IPS-15b (cell line): ENCODE measurements around the gene E2F1.
A peak's percentile ranks its signal among the peaks of the same experiment; 100 is the strongest.

Experiments used
- H3K27me3 ChIP-seq: one replicate; pipeline ENCODE4 v1.6.1; 2013; ENCODE audit warnings: low read length; ENCODE audit not compliant: control insufficient read depth, insufficient read depth
- H3K36me3 ChIP-seq: one replicate; pipeline ENCODE4 v1.6.1; 2013; ENCODE audit warnings: low read length; ENCODE audit not compliant: control insufficient read depth, insufficient read depth
- H3K4me1 ChIP-seq: one replicate; pipeline ENCODE4 v1.6.1; 2013; ENCODE audit warnings: mild to moderate bottlenecking, low read length; ENCODE audit not compliant: control insufficient read depth, insufficient read depth
- H3K4me3 ChIP-seq: one replicate; pipeline ENCODE4 v1.5.1; 2013; ENCODE audit warnings: low read depth, low read length
- H3K9ac ChIP-seq: one replicate; pipeline ENCODE4 v1.6.1; 2013; ENCODE audit warnings: low read depth, mild to moderate bottlenecking, low read length
- H3K9me3 ChIP-seq: one replicate; pipeline ENCODE4 v1.6.1; 2013; ENCODE audit warnings: mild to moderate bottlenecking, low read length; ENCODE audit not compliant: control insufficient read depth, insufficient read depth

E2F1 gene

DNA sequence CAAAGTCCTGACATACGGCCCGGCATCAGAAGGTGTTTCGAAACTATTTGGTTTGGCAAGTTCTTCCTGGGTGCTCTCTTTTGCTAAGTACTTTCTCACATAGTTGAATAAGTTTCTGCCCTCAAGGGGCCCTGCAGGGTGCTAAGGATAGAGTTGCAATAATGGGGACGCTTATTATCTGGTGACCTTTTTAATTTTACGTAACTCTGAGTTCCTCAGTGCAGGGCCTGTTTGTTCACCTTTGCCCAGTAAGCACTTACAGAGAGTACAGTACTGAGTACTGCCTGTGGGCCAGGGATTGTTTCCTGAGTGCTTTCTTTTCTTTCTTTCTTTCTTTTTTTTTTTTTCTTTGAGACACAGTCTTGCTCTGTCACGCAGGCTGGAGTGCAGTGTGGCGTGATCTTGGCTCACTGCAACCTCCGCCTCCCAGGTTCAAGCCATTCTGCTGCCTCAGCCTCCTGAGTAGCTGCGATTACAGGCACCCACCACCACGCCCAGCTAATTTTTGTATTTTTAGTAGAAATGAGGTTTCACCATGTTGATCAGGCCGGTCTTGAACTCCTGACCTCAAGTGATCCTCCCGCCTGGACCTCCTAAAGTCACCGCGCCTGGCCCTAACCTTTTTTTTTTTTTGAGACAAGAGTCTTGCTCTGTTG is 38.4 kb upstream of the E2F1 start:
- Histone ChIP-seq H3K27me3 (no peaks in the 10 kb centered on the region), H3K9ac (no peak overlapping the region), H3K9me3 (no peaks in the 10 kb centered on the region)

DNA sequence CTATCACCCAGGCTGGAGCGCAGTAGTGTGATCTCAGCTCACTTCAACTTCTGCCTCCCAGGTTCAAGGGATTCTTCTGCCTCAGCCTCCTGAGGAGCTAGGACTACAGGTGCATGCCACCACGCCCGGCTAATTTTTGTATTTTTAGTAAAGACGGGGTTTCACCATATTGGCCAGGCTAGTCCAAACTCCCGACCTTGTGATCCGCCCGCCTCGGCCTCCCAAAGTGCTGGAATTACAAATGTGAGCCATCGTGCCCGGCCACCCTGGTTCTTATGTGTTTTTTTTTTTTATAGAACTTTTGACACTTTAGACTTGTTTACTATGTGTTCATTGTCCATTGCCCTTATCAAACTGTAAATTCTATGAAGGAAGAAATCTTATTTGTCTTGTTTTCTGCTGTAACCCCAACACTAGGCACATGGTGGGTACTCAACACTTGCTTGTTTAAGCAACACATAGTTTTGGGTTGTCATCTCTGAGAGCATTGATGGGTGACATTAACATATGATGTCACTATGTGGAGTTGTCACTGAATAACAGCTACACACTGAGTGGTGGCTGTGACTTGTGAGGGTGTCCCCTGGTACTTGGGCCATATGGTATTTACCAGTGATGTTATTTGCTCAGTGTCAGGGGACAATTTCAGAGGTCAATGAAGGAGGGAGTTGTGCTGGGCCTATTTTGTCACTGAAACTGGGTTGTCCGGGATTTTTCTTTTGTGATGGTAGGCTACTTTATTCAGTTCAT is 35.4 kb upstream of the E2F1 start:
- Histone ChIP-seq H3K9ac (no peak overlapping the region), H3K4me1 (no peaks in the 10 kb centered on the region), H3K4me3 (no peak overlapping the region), H3K9me3 (no peaks in the 10 kb centered on the region), H3K36me3 (no peaks in the 10 kb centered on the region), H3K27me3 (no peaks in the 10 kb centered on the region)

More for the DNA sequence above, 38.4 kb upstream of the E2F1 start:
- H3K4me3 ChIP-seq = no peak overlapping the region
- no peaks in the 10 kb centered on the region for H3K36me3 ChIP-seq
- no peaks in the 10 kb centered on the region for H3K4me1 ChIP-seq

DNA sequence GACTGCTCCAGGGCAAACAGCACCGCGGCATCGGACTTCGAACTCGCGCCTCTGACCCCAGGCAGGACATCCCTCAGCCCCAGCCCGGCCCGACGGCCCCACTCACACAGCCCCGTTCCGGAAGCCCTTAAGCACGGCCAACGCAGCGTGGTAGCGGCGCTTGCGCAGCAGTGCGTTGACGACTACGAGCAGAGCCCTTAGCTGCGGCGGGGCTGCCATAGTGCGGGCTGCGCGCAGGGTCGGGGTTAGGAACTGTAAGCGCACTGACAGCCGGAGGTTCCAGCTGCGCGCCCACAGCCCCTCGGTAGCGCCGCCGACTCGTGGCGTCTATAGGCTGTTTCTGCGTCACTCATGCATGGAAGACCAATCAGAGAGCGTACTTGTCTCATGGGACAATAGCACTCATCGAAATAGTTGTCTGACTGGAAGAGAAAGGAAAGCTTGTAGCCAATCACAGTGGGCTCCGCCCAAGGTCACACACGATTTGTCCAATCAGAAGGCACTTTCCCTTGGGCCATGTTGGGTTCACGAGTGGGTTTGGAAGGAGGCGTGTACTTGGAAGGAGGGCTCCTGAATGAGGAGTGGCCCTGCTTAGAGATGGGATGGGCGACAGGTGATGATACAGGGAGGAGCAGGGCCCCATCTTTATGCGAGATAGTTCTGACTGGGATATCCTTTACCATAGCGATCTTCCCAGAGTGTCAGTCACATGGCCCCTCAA is 34.0 kb upstream of the E2F1 start, which contains the start of gene PXMP4:
Gene PXMP4, minus strand, starts transcription at position 322 of the 721 bp plus-strand sequence. Its CDS starts 103 bp downstream, at position 219.
- Histone ChIP-seq H3K27me3 (no peaks in the 10 kb centered on the region), H3K9ac (no peak within 1 kb of the TSS), H3K36me3 (no peaks in the 10 kb centered on the region), H3K4me1 (no peaks in the 10 kb centered on the region), H3K9me3 (no peaks in the 10 kb centered on the region), H3K4me3 (peak within 1 kb of the TSS; percentile 90)

DNA sequence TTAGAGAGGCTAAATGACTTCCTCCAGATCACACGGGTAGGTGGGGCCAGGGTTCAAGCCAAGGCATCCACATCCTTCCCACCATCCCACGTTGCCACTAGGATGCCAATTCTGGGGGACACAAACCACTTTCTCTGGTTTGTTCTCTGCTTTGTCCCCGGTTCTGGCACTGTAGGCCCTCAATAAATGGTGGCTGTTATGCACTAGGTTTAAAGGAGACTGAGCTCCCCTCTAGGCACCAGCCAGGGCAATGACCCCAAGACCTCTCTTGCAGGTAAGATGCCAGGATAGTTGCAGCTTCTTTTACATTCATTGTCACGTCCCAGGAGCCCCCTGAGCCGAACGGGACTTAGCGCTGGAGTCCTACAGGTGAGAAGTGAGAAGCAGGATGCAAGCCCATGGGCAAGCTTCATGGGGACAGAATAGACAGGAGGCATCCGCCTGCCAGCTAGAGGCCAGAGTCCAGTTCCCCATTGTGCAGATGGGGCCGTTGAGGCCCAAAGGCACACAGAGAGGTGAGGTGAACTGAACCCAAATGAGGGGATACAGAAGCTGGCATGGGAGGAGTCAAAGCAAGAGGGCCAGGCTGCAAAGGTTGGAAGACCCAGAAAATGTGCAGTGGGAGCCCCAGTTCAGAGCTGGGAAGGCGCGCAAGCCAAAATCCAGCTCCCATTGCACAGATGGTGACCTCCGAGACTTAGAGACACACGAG is 33.2 kb upstream of the E2F1 start:
- H3K4me1 ChIP-seq = no peaks in the 10 kb centered on the region
- H3K36me3 ChIP-seq = no peaks in the 10 kb centered on the region
- no peaks in the 10 kb centered on the region for H3K27me3 ChIP-seq
- no peak overlapping the region for H3K9ac ChIP-seq
- H3K4me3 ChIP-seq = peak overlapping the region; percentile 90
- H3K9me3 ChIP-seq = no peaks in the 10 kb centered on the region

DNA sequence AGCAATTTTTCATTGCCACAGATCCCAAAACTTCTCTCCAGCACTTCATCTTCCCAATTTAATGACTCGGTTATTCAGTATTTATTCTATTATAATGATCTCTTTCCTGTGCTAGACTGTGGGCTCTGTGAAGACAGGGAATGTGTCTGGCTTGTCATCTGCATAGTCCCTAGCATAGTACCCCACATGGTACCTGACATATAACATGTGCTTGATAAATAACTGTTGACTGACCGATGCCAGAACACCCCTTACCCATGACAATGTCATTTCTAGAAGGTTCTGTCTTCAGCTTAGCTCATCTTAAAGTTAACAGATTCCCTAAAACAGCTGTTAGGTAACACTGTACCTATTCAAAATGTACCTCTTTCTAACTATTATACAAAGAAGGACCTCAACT is 30.3 kb upstream of the E2F1 start:
- H3K4me1 ChIP-seq = no peaks in the 10 kb centered on the region
- H3K36me3 ChIP-seq = no peaks in the 10 kb centered on the region
- no peaks in the 10 kb centered on the region for H3K27me3 ChIP-seq
- no peak overlapping the region for H3K4me3 ChIP-seq
- no peak overlapping the region for H3K9ac ChIP-seq
- no peaks in the 10 kb centered on the region for H3K9me3 ChIP-seq

DNA sequence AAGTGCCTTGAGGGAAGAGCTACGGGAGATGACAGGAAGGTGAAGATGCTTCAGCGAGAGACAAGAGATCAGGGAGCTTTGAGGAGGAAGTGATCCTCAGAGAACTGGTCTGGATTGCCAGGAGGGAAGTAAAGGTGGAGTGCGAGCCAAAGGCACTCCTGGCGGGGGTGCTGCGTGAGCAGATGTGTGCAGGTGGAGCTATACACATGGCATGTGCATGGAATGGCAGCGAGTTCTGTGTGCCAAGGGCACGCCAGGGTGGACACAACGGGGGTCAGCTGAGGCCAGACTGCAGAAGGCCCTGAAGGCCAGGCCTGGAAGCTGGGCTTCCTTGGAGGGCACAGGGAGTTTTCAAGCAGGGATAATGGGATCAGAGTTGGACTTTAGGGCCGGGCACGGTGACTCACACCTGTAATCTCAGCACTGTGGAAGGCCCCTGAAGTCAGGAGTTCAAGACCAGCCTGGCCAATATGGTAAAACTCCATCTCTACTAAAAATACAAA is 27.7 kb upstream of the E2F1 start:
- no peaks in the 10 kb centered on the region for H3K27me3 ChIP-seq

DNA sequence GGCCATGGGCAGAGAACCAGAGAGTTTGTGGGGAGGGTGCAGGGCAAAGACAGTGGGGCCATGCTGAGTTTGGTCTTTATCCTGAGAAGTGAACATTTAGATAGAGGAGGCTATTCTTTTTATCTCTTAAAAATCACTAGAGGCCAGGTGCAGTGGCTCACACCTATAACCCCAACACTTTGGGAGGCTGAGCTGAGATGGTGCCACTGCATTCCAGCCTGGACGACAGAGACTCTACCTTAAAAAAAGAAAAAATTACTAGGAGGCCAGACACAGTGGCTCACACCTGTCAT is 25.2 kb upstream of the E2F1 start:
- no peak overlapping the region for H3K4me3 ChIP-seq
- H3K36me3 ChIP-seq = no peaks in the 10 kb centered on the region
- H3K9me3 ChIP-seq = no peaks in the 10 kb centered on the region
- H3K9ac ChIP-seq = no peak overlapping the region
- peaks cover 11% of the 10 kb centered on the region for H3K4me1 ChIP-seq
- H3K27me3 ChIP-seq = no peaks in the 10 kb centered on the region

More for the DNA sequence above, 27.7 kb upstream of the E2F1 start:
- Histone ChIP-seq H3K36me3 (no peaks in the 10 kb centered on the region), H3K9ac (no peak overlapping the region), H3K4me1 (peaks cover 11% of the 10 kb centered on the region), H3K4me3 (no peak overlapping the region), H3K9me3 (no peaks in the 10 kb centered on the region)

DNA sequence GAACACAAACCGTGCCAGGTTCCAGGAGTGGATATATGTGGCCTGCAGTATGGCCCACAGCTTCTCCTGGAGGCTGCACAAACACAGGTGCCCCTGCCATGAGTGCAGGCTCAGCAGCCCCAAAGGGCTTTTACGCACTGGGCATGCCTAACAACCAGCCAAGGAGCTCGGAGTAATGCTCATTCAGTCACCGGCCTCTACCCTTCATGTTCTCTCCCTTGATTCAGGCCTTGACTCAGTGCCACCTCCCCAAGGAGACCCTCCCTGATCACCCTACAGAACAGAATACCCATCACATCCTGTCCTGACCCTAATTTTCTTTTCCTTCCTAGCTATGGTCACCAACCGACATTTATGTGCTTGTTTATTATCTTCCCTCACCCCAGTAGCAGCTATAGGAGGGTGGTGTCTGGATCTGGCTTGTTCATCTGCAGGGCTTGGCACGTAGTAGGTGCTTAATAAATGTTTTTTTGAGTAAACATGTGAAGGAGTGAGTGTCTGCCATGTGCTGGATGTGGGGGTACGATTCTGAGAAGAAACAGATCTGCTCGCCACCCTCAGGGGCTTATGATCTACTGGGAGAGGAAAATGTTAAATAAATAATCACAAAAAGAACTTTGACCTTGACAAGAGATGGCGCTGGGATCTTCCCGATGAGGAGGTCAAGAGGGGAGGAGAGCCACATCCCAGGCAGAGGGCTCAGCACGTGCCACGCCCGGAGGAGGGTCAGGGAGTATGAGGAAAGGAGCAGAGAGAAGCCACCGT is 24.7 kb upstream of the E2F1 start:
- H3K9me3 ChIP-seq = no peaks in the 10 kb centered on the region
- H3K36me3 ChIP-seq = no peaks in the 10 kb centered on the region
- H3K27me3 ChIP-seq = no peaks in the 10 kb centered on the region
- H3K9ac ChIP-seq = no peak overlapping the region
- peaks cover 11% of the 10 kb centered on the region for H3K4me1 ChIP-seq
- H3K4me3 ChIP-seq = no peak overlapping the region

DNA sequence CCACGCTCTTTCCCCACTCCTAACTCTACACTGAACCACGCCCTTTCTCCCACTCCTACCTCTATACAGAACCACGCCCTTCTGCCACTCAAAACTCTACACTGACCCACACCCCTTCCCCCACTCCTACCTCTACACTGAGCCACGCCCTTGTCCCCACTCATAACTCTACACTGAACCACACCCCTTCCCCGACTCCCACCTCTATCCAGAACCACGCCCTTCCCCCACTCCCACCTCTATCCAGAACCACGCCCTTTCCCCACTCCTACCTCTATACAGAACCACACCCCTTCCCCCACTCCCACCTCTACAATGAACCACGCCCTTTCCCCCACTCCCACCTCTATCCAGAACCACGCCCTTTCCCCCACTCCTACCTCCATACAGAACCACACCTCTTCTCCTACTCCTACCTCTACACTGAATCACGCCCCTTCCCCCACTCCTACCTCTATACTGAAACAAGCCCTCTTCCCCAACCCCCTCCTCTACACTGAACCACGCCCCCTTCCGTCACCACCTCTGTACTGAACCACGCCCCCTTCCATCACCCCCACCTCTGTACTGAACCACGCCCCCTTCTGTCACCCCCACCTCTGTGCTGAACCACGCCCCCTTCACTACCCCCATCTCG is 23.8 kb upstream of the E2F1 start:
- Histone ChIP-seq H3K9ac (no peak overlapping the region), H3K27me3 (no peaks in the 10 kb centered on the region), H3K9me3 (no peaks in the 10 kb centered on the region), H3K4me1 (peaks cover 11% of the 10 kb centered on the region), H3K4me3 (peak overlapping the region; percentile 35), H3K36me3 (no peaks in the 10 kb centered on the region)

DNA sequence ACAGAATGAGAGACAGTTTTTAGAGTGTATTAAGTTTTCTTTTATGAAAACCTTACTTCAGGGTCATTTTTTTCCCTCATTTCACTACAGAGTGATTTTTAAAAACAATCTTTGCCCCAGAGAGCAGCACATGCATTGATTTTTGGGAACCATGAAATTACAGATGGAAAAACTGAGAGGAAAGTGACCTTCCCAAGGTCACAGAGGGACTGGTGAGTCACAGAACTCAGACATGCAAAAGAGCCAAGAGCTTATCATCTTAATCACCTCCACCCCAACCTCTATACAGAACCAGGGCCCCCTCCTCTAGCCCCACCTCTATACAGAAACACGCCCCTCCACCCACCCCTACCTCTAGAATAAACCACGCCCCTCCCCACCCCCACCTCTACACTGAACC is 23.2 kb upstream of the E2F1 start:
- Histone ChIP-seq H3K9ac (no peak overlapping the region), H3K4me3 (no peak overlapping the region), H3K9me3 (no peaks in the 10 kb centered on the region), H3K27me3 (no peaks in the 10 kb centered on the region), H3K4me1 (peaks cover 11% of the 10 kb centered on the region), H3K36me3 (no peaks in the 10 kb centered on the region)
